A673 (cell line): ENCODE data around the gene IMMP2L.

Experiments used
- EZH2 ChIP-seq: fragments of 200-600 bp; sonication (generic); IDR thresholded peaks from 2 replicates; pipeline ENCODE4 v1.6.1; 2017; ENCODE audit warnings: borderline replicate concordance, low read depth, mild to moderate bottlenecking, mixed read lengths, antibody characterized with exemption, low read length; ENCODE audit not compliant: poor library complexity, severe bottlenecking
- TF ChIP-seq, protein P1 (sequence below): fragments of 300-800, 200-600 bp; sonication (generic); conservative IDR thresholded peaks from 2 replicates; pipeline ENCODE4 v1.5.1; 2017; ENCODE audit warnings: low read depth, mild to moderate bottlenecking, antibody characterized with exemption, low read length, moderate library complexity, mixed read lengths

DNA sequence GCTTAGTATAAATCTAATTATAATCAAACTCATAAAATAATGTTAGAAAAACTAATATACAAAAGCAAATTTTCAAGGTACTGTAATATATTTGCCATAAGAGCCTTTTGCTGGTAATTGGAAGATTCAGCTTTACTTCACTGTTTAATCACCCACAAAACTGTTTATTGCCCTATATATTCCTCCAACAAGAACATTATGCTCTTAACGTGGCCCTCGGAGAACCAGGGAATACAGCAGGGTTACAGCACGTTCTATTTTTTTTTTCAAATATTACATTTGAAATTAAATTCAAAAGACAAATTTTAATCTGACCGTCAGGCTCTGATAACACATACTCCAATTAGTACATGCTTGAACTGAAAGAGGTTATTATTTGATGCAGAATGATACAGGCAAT lies 807.6 kb downstream of the IMMP2L start:
- TF ChIP-seq, protein P1, sequence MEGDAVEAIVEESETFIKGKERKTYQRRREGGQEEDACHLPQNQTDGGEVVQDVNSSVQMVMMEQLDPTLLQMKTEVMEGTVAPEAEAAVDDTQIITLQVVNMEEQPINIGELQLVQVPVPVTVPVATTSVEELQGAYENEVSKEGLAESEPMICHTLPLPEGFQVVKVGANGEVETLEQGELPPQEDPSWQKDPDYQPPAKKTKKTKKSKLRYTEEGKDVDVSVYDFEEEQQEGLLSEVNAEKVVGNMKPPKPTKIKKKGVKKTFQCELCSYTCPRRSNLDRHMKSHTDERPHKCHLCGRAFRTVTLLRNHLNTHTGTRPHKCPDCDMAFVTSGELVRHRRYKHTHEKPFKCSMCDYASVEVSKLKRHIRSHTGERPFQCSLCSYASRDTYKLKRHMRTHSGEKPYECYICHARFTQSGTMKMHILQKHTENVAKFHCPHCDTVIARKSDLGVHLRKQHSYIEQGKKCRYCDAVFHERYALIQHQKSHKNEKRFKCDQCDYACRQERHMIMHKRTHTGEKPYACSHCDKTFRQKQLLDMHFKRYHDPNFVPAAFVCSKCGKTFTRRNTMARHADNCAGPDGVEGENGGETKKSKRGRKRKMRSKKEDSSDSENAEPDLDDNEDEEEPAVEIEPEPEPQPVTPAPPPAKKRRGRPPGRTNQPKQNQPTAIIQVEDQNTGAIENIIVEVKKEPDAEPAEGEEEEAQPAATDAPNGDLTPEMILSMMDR, result no peak
- no peak for TF ChIP-seq EZH2
